ENCODE measurements around the gene PCDHGA6. TPM values are rescaled to one million over a fixed set of nuclear protein-coding genes. Genes with fewer than 3 reads are reported as not detected.
"Not testable (repeated sequence)": the region's sequence is repeated elsewhere in the genome, so short reads cannot be mapped to it uniquely, and the experiment has no call there.

PCDHGA6 gene
- total RNA-seq, 2 experiments from 2014 or later: 0.11 TPM; not detected in 1

- Histone ChIP-seq H3K27me3 (ENCODE audit: control insufficient read depth in 1 of 2, insufficient read depth in 2 of 2, low read length in 2 of 2) (peaks cover 66 to 67% of the 10 kb centered on the region in 2 experiments), H3K27ac (ENCODE audit: low read depth in 1 of 2, low read length in 2 of 2) (no peak overlapping the region), H3K9me3 (ENCODE audit: control insufficient read depth in 1 of 2, insufficient read depth in 1 of 2, low read length in 2 of 2) (peaks cover 41 to 59% of the 10 kb centered on the region in 2 experiments), H3K36me3 (ENCODE audit: insufficient read depth, low read length) (no peaks in the 10 kb centered on the region), H3K4me3 (ENCODE audit: low read length) (no peak overlapping the region), H3K4me1 (ENCODE audit: insufficient read depth, low read length) (peaks cover 8% of the 10 kb centered on the region)
- POLR2A ChIA-PET: no interaction called here
- Mint-ChIP-seq H3K27me3 (peaks cover 82% of the 10 kb centered on the region), H3K9me3 (peaks cover 19% of the 10 kb centered on the region), H3K36me3 (ENCODE audit: low read depth) (peaks cover 34% of the 10 kb centered on the region), H3K27ac (no peak overlapping the region), H3K4me1 (ENCODE audit: low read depth) (peaks cover 11% of the 10 kb centered on the region), H3K4me3 (no peak overlapping the region)
- DNase-seq (no peak), ATAC-seq (ENCODE audit: poor library complexity) (no peak)
- no peak for TF ChIP-seq CTCF (IDR thresholded peaks at IDR 0.05)
- intact Hi-C loops (cut with DNase I, micrococcal nuclease): no loop called here
- CTCF ChIA-PET: interaction anchor here (2.7 kb wide), 1 partner anchor 51 kb away, joined by 11 read pairs; the partner anchor contains the start of gene TAF7
These were observed 1.9 kb upstream of the PCDHGA6 start for GRCh38 chr5:141371572-141372475.

GRCh38 chr5:141374627-141375026 is 936 bp downstream of the PCDHGA6 start:
- Mint-ChIP-seq H3K9me3 (peaks cover 16% of the 10 kb centered on the region), H3K4me3 (no peak overlapping the region), H3K27ac (no peak overlapping the region), H3K36me3 (ENCODE audit: low read depth) (peaks cover 42% of the 10 kb centered on the region), H3K27me3 (peaks cover 81% of the 10 kb centered on the region), H3K4me1 (ENCODE audit: low read depth) (peaks cover 10% of the 10 kb centered on the region)
- H3K4me3 ChIP-seq (ENCODE audit: low read length): no peak overlapping the region
- no peak for TF ChIP-seq CTCF (IDR thresholded peaks at IDR 0.05)
- peaks cover 49 to 56% of the 10 kb centered on the region in 2 experiments for H3K9me3 ChIP-seq (ENCODE audit: control insufficient read depth in 1 of 2, insufficient read depth in 1 of 2, low read length in 2 of 2)
- ATAC-seq (ENCODE audit: poor library complexity) (no peak), DNase-seq (no peak)
- H3K36me3 ChIP-seq (ENCODE audit: insufficient read depth, low read length): no peaks in the 10 kb centered on the region
- H3K27me3 ChIP-seq (ENCODE audit: control insufficient read depth in 1 of 2, insufficient read depth in 2 of 2, low read length in 2 of 2): peaks cover 52 to 63% of the 10 kb centered on the region in 2 experiments
- ChIA-PET CTCF (interaction anchor here (1.1 to 1.3 kb wide), 2 partner anchors 37 to 146 kb away, joined by 3 read pairs; partner anchors contain the start of gene PCDHGA10), POLR2A (no interaction called here)
- intact Hi-C loops (cut with DNase I, micrococcal nuclease): no loop called here
- peaks cover 8% of the 10 kb centered on the region for H3K4me1 ChIP-seq (ENCODE audit: insufficient read depth, low read length)
- H3K27ac ChIP-seq (ENCODE audit: low read depth in 1 of 2, low read length in 2 of 2): no peak overlapping the region

GRCh38 chr5:141375444-141376155 is 1.9 kb downstream of the PCDHGA6 start:
- Histone ChIP-seq H3K27me3 (ENCODE audit: control insufficient read depth in 1 of 2, insufficient read depth in 2 of 2, low read length in 2 of 2) (peaks cover 54 to 55% of the 10 kb centered on the region in 2 experiments), H3K9me3 (ENCODE audit: control insufficient read depth in 1 of 2, insufficient read depth in 1 of 2, low read length in 2 of 2) (peaks cover 48 to 51% of the 10 kb centered on the region in 2 experiments)
- DNase-seq; H3K4me3 Mint-ChIP-seq; H3K27ac ChIP-seq (ENCODE audit: low read depth in 1 of 2, low read length in 2 of 2); H3K36me3 ChIP-seq (ENCODE audit: insufficient read depth, low read length); H3K4me1 Mint-ChIP-seq (ENCODE audit: low read depth); H3K4me1 ChIP-seq (ENCODE audit: insufficient read depth, low read length); ATAC-seq (ENCODE audit: poor library complexity); intact Hi-C loops (cut with DNase I, micrococcal nuclease); H3K27ac Mint-ChIP-seq; CTCF ChIA-PET; POLR2A ChIA-PET; H3K4me3 ChIP-seq (ENCODE audit: low read length): not testable (repeated sequence)
- Mint-ChIP-seq H3K36me3 (ENCODE audit: low read depth) (peaks cover 35% of the 10 kb centered on the region), H3K9me3 (peaks cover 10% of the 10 kb centered on the region), H3K27me3 (peaks cover 80% of the 10 kb centered on the region)
